HepG2 (cell line): ENCODE results near the gene PML. TPM values are rescaled to one million over a fixed set of nuclear protein-coding genes. Genes with fewer than 3 reads are reported as not detected.

Experiments used
- ATAC-seq: fragments of 200-7000 bp; cut with Tn5 transposase; 3 replicates; pipeline ENCODE4 v1.9.1; 2020; ENCODE audit warnings: mild to moderate bottlenecking, moderate library complexity
- BruUV-seq: library from RNA; stranded (reverse); fragments of 400-500 nt; replicated peaks from 2 replicates; lab custom pipeline; 2021; lab: Mats Ljungman, UMichigan
- CTCF ChIA-PET: fragments of 300-600 bp; formaldehyde crosslinking; extraction: SDS; loops from one replicate; lab custom pipeline; 2021; ENCODE audit warnings: low total read pairs, inconsistent platforms, low intra/inter-chr PET ratio; lab: Yijun Ruan, JAX
- POLR2A ChIA-PET: fragments of 350-600 bp; sonication (Branson Sonifier 250); formaldehyde crosslinking; loops from one replicate; lab custom pipeline; 2020; ENCODE audit warnings: antibody characterized with exemption, inconsistent platforms; lab: Yijun Ruan, JAX
- DNase-seq: peaks from one replicate; pipeline ENCODE4 v3.0.0-alpha.2; 2015; ENCODE audit warnings: low spot score
- FAIRE-seq: peaks from 3 replicates; lab custom pipeline; 2011; peaks lifted over from hg19 to GRCh38; lab: Jason Lieb, UNC
- H2AFZ ChIP-seq: one replicate; pipeline ENCODE4 v1.6.1; 2011; ENCODE audit warnings: low read length, inconsistent platforms
- H3K27ac ChIP-seq: fragments of 300-600 bp; 3 replicates; pipeline ENCODE4 v1.8.0; 2011; ENCODE audit warnings: mixed run types, mild to moderate bottlenecking, mixed read lengths, low read length, inconsistent platforms; ENCODE audit not compliant: insufficient read depth; ENCODE audit errors: extremely low read length
- H3K27me3 ChIP-seq, 2 experiments: fragments of 200-600 bp in 1 of 2; 2 replicates in 1 of 2; 3 replicates in 1 of 2; pipeline versions ENCODE4 v1.6.0 to v1.8.0; 2011; ENCODE audit warnings: low read length in 2 of 2, mild to moderate bottlenecking in 2 of 2, moderate library complexity in 2 of 2, inconsistent platforms in 1 of 2; ENCODE audit not compliant: insufficient read depth in 2 of 2, control insufficient read depth in 1 of 2
- H3K36me3 ChIP-seq, 2 experiments: fragments of 200-600 bp in 1 of 2; replicated peaks in 1 of 2; 2 replicates in 1 of 2; 3 replicates in 1 of 2; pipeline versions ENCODE4 v1.5.1 to v1.8.0; 2011; ENCODE audit warnings: low read length in 2 of 2, inconsistent platforms in 1 of 2; ENCODE audit not compliant: insufficient read depth in 2 of 2, control insufficient read depth in 1 of 2
- H3K4me1 ChIP-seq: 2 replicates; pipeline ENCODE4 v1.5.1; 2012; ENCODE audit warnings: low read length, inconsistent platforms; ENCODE audit not compliant: insufficient read depth
- H3K4me2 ChIP-seq: 2 replicates; pipeline ENCODE4 v1.6.0; 2011; ENCODE audit warnings: low read depth, low read length, inconsistent platforms
- H3K4me3 ChIP-seq, 3 experiments: fragments of 200-600 bp in 1 of 3; sonication (generic), shearing (Covaris generic) in 1 of 3; replicated peaks in 1 of 3; 2 replicates each; pipeline ENCODE4 v1.5.1; 2011 to 2016; ENCODE audit warnings: low read length in 3 of 3, inconsistent platforms in 2 of 3, low read depth in 2 of 3, mild to moderate bottlenecking in 2 of 3, control low read depth in 1 of 3, mixed read lengths in 1 of 3; ENCODE audit not compliant: insufficient read depth in 1 of 3
- H3K79me2 ChIP-seq: one replicate; pipeline ENCODE4 v1.6.1; 2011; ENCODE audit warnings: low read length, inconsistent platforms; ENCODE audit not compliant: insufficient read depth
- H3K9ac ChIP-seq: 2 replicates; pipeline ENCODE4 v1.6.0; 2011; ENCODE audit warnings: mild to moderate bottlenecking, low read depth, low read length, inconsistent platforms; ENCODE audit not compliant: insufficient read depth
- H3K9me3 ChIP-seq: 2 replicates; pipeline ENCODE4 v1.5.1; 2012; ENCODE audit warnings: mild to moderate bottlenecking, low read length
- H4K20me1 ChIP-seq: 2 replicates; pipeline ENCODE4 v1.6.0; 2011; ENCODE audit warnings: inconsistent platforms, mild to moderate bottlenecking, low read length, moderate library complexity; ENCODE audit not compliant: insufficient read depth
- HDAC2 ChIP-seq: sonication (generic); formaldehyde crosslinking; IDR thresholded peaks from 2 replicates; pipeline ENCODE4 v1.4.0; 2020; ENCODE audit warnings: missing genetic modification reagents
- RAD51 ChIP-seq: fragments of 450-650 bp; IDR thresholded peaks from 2 replicates; pipeline ENCODE4 v1.6.1; 2016; ENCODE audit warnings: borderline replicate concordance
- SRSF1 ChIP-seq: fragments of 200-400 bp; formaldehyde crosslinking; optimal IDR thresholded peaks from 2 replicates; pipeline ENCODE3; 2017; ENCODE audit warnings: mild to moderate bottlenecking, low read depth, low read length, moderate library complexity
- ZNF577 ChIP-seq: sonication (generic); formaldehyde crosslinking; IDR thresholded peaks from 2 replicates; pipeline ENCODE4 v1.4.0; 2020; ENCODE audit warnings: mild to moderate bottlenecking, low read depth, missing genetic modification reagents, borderline replicate concordance
- ZNF670 ChIP-seq: sonication (generic); formaldehyde crosslinking; IDR thresholded peaks from 2 replicates; pipeline ENCODE4 v1.8.0; 2022; ENCODE audit warnings: mild to moderate bottlenecking, missing genetic modification reagents, borderline replicate concordance
- WGBS: methylation state at CpG from one replicate; pipeline ENCODE4 v1.1.6; 2017; ENCODE audit warnings: low lambda C conversion rate; 5-methylcytosine and 5-hydroxymethylcytosine counted together
- in situ Hi-C: cut with HindIII; loops from 2 replicates; pipeline ENCODE4 v1.10.0; 2017; ENCODE audit warnings: low pct_unique_long_range_greater_than_20kb; ENCODE audit not compliant: extremely low pct_ligation_motif_present
- intact Hi-C: fragments of 100-400 bp; cut with micrococcal nuclease; formaldehyde crosslinking; loops from one replicate; pipeline ENCODE4 v1.10.0; 2022; ENCODE audit not compliant: unreplicated experiment
- polyA plus RNA-seq, 8 experiments: library from polyadenylated mRNA; depleted of rRNA in 3 of 8; stranded (reverse) in 7 of 8; unstranded in 1 of 8; fragments of >200 nt; fragmentation: Illumina TruSeq in 4 of 8; extraction: Trizol in 4 of 8; gene quantifications; 2 replicates each; pipeline versions ENCODE4 v1.2.1 to v1.2.3, GENCODE V29; 2011 to 2016; ENCODE audit warnings: low read depth in 4 of 8, missing spikeins in 1 of 8, mixed read lengths in 1 of 8; ENCODE audit not compliant: insufficient read depth in 1 of 8
- total RNA-seq, 5 experiments: library from RNA; depleted of rRNA; stranded (reverse); fragments of >200 nt; fragmentation: Illumina TruSeq; extraction: Trizol; gene quantifications; 2 replicates each; pipeline ENCODE4 v1.2.3, GENCODE V29; 2016; ENCODE audit warnings: low read depth in 1 of 5
- TF ChIP-seq, protein P1 (sequence below), 2 experiments: sonication (generic) in 1 of 2; formaldehyde crosslinking in 1 of 2; IDR thresholded peaks; 2 replicates each; pipeline versions ENCODE4 v1.5.1 to v1.6.1; 2011 to 2020; ENCODE audit warnings: borderline replicate concordance in 1 of 2, low read depth in 1 of 2, low read length in 1 of 2, mild to moderate bottlenecking in 1 of 2, missing genetic modification reagents in 1 of 2, moderate library complexity in 1 of 2

The PML gene
- total and polyA plus RNA-seq, 2 of the 13 experiments (the other 11 are each of a cell fraction or from before 2014, with no cell fraction given), result 2.9 to 3.9 TPM

DNA sequence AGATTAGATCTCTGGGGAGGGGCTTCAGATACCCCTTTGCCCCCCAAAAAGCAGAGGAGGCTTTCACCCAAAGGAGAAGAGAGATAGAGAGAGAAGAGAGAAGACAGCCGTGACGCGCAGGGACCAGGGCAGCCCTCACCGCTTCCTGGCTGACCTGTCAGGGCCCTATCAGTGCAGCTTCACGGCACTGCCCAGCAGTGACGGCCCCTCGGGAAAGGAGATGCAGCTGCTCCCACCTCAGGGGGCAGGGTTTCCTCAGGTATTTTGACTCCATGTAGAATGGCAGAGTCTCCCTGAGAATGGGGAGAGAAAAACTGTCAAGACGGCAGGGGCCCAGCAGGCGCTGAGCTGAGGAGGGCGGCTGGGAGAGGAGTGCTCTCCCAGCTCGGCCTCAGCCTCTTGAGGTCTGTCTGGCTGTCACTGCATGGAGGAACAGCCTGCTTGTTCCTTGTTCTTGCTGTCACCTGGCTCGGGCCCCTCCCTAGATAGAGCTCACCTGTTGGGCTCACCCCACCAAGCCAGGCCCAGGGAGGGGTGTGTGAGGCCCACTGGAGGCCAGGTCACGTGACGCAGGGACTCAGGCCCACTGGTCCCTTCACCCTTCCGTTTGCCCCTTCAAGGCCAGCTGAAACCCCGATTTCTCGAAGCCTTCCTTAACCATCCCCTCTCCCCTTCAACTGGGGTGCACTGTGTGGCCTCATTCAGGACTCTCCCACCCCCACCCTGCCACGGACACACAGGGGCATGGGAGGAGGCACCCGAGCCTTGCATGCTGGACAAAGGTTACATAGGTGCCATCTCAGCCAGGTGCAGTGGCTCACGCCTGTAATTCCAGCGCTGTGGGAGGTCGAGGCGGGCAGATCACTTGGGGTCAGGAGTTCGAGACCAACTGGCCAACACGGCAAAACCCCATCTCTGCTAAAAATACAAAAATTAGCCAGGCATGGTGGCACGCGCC lies 40.0 kb upstream of the PML start:
- no peak overlapping the region for H3K4me3 ChIP-seq
- no peaks in the 10 kb centered on the region for H3K36me3 ChIP-seq
- H3K4me2 ChIP-seq, result no peak overlapping the region
- intact Hi-C loops (no loop called here), in situ Hi-C loops (no loop called here)
- H3K9ac ChIP-seq, result no peak overlapping the region
- H2AFZ ChIP-seq, result no peak overlapping the region
- no peak for TF ChIP-seq ZNF577 (CRISPR knock-in tag)
- TF ChIP-seq ZNF670 (CRISPR knock-in tag), result no peak
- TF ChIP-seq HDAC2 (CRISPR knock-in tag), result no peak
- peak; percentile 66; the same call in 1 of the 2 replicates for TF ChIP-seq RAD51
- TF ChIP-seq SRSF1, result no peak
- TF ChIP-seq, protein P1, sequence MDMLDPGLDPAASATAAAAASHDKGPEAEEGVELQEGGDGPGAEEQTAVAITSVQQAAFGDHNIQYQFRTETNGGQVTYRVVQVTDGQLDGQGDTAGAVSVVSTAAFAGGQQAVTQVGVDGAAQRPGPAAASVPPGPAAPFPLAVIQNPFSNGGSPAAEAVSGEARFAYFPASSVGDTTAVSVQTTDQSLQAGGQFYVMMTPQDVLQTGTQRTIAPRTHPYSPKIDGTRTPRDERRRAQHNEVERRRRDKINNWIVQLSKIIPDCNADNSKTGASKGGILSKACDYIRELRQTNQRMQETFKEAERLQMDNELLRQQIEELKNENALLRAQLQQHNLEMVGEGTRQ (IDR thresholded peaks at IDR 0.05; ENCODE audit: low read depth, low read length), result peak; percentile 44; the same call in 1 of the 2 replicates
- TF ChIP-seq, protein P1 (CRISPR knock-in tag; IDR thresholded peaks at IDR 0.05; ENCODE audit: borderline replicate concordance), result no peak
- no TSS peak for BruUV-seq
- FAIRE-seq (no peak), ATAC-seq (no peak), DNase-seq (no peak)
- H3K27ac ChIP-seq, result no peak overlapping the region
- CTCF ChIA-PET, result no interaction called here
- peaks cover 9% of the 10 kb centered on the region for H3K4me1 ChIP-seq
- H4K20me1 ChIP-seq, result no peaks in the 10 kb centered on the region
- peaks cover 2 to 32% of the 10 kb centered on the region in 2 experiments; a peak in 4 of 5 replicates for H3K27me3 ChIP-seq
- WGBS, result 49% methylated on average over 17 of the region's 27 CpGs
- H3K79me2 ChIP-seq, result no peaks in the 10 kb centered on the region
- no peaks in the 10 kb centered on the region for H3K9me3 ChIP-seq
- POLR2A ChIA-PET, result no interaction called here
